ENCODE data around the gene ZNF407. TPM values are rescaled to one million over a fixed set of nuclear protein-coding genes. Genes with fewer than 3 reads are reported as not detected.

ZNF407 gene
- total RNA-seq, 1 donor from 2014 or later: 13.5 TPM

DNA sequence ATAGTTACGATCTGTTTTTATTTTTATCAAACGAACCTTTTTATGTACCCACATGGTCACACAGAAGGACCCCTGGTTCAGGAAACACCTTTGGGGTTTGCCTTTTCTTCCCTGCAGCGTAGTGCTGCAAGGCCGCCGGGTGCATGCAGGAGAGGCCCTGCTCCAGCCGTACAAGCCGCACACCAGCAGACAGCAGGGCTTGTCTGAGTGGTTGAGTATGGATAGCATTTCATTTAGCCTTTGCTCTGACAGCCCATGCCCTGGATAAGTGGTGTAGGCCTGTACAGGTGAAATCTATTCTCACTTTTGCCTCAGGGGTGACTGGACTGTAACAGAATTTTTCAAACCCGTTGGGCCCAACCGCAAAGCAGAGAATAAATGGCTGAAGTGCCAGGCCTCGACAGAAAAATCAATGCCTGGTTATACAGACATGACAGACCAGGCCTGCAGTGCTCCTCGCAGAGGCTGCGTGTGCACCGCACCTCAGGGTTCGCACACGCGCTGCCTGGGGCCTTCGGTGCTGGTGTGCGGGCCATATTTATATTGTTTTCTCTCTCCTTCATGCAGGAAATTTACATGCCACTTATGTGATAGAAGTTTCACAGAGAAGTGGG, 279.1 kb downstream of the ZNF407 start:
- no peak for DNase-seq (ENCODE audit: low read depth, low spot score)

DNA sequence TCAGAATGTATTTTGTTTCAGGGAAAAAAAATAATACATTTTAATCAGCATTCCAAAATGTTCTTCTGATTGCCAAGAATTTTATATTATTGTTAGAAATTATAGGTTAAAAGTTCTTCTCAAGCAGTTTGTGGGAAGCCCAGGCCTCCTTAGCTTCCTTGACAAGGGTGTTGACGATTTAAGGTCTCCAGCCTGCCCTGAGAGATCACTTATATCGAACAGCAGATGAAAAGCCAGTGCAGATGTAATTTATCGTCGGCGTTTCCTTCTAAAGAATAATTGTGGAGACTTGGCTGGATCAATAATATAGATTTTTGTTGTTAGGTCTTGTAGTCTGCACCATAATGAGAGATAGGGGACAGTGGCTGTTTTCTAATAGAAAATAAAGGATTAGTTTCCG, 280.6 kb downstream of the ZNF407 start:
- no peak for DNase-seq (ENCODE audit: low read depth, low spot score)

DNA sequence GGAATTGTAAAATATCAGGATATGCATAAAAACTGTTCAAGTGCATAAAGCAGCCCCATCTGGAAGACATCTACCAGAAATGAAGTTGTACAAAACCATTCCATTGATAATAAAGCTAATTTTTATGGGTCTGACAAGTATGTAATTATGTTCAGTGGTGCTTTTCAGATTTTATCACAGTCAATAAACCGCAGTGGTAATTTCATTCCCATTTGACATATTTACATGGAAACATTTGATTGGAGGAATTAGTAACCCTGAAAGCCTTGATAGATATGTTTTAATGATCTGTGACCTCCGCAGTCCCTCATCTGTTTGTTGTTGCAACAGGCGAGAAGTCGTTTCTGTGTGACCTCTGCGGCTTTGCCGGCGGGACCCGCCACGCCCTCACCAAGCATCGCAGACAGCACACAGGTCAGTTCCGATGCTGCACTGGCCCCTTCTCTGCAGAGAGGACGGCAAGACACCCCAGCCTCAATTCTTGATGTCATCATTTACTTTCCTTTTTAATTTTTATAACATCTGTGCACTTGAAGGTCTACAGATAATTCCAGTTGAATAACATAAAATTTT, 283.1 kb downstream of the ZNF407 start:
- no peak for DNase-seq (ENCODE audit: low read depth, low spot score)

DNA sequence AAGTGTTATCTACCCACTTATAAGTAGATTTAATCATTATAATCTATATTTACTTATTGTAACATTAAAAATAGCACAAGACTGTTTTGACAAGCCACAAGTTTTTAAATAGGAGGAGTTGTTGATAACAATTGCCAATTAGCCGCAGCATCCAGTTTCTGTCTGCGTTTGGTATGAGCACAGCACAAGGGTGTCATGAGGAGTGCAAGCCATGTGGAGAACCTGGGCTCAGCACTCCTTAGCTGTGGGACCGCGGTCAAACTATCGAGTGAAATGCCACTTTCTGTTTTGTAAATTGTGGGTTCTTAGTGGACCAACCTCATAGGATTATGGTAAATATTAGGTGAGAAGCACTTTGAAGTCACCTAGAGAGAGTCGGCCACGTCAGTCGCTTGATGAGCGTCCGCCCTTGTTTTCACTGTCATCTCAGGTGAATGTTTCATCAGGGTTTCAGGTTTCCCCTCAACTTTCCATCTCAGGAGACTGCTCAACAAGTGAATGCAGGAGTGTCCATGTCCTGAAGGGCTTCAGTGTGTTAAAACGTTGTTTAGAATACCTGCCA, 294.5 kb downstream of the ZNF407 start:
- no peak for DNase-seq (ENCODE audit: low read depth, low spot score)

DNA sequence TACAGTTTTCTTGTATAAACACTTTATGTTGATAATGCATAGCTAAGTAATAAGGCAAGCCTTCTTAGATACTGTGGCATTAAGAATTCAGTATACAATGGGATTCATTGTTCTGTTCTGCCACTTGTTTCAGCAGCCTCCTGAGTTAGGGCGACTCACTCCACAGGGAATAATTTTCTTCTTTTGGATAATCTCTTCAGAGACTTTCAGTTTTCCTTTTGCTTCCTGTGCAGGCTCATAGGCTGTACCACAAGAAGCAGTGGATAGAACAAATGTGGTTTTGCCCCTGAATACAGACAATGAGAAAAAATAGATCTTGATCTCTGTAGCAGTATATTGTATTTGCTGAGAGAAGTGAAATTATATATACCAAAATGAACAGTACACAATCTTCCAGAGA, 298.0 kb downstream of the ZNF407 start:
- DNase-seq (ENCODE audit: low read depth, low spot score): no peak

DNA sequence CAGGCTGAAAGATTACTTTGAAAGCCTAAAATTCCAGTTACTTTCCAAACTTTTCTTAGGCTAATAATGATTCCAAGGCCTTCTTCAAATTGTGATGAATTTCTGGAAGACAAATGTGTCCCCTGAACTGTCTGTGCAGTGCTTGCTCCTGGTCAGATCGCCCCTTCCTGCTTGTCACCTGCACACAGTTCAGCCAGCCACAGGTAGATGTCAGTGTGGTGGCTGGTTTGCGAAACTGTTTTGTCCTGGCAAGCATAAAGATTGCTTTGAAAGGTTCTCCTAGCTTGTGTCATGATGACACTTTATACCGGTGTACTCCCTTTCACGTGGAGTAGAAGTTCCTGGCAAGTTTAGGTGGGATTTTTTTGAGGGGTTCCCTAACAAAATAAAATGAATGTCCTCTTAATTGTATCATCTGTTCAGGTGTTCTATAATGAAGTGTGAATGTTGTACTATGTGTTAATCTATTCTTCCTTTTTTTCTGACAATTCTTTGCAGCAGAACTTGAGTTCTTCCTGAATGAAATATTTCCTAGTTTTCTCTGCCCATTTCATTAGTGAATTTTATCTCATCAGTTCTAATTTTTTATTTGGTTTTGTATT, 298.8 kb downstream of the ZNF407 start:
- no peak for DNase-seq (ENCODE audit: low read depth, low spot score)

DNA sequence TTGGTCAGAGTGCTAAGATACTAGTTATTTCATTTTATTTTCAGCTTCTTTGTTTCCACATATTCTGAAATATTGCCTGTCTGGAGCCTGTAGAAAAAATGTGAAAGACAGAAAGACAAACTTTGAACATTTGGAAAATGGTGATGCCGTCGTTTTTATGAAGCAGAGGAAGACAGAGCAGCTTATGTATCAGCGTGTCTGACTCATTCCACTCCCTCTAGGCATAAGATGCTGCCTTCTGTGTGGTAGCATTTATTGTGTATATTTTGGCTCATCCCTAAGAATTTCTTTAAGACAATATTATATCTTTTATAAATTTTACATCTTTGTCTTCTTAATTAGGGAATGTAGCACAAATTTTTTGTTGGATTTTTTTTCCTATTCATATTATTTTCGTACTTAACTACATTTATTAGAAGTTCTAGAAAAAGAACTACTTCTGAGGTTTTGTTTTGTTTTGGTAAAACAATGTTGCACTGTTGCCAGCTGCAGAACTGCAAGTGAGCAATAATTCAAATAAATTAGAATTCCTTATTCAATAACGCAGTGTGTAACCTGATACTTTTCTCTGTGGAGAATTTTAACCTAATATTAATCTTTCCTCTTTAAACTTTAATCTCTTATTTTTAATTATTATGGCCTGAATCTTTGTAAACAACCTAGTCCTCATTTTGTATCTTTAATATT, 300.4 kb downstream of the ZNF407 start:
- DNase-seq (ENCODE audit: low read depth, low spot score): no peak

DNA sequence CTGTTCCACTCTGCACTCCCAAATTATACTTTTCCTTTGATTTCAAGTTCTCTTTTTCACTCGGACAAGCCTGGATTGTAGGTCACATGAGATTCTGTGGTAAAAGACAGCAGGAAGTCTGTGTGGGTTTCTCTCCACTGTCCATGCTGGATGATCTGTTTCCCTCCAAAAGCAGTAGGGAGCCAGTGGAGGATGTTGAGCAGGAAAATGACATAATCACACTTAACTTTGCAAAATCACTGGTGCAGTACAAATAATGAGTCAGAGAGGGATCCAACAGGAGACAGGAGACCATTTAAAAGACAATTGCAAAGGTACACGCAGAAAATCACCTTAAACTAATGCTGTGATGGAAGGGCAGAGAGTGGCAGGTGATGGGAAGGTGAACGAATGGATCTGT, 301.3 kb downstream of the ZNF407 start:
- no peak for DNase-seq (ENCODE audit: low read depth, low spot score)

DNA sequence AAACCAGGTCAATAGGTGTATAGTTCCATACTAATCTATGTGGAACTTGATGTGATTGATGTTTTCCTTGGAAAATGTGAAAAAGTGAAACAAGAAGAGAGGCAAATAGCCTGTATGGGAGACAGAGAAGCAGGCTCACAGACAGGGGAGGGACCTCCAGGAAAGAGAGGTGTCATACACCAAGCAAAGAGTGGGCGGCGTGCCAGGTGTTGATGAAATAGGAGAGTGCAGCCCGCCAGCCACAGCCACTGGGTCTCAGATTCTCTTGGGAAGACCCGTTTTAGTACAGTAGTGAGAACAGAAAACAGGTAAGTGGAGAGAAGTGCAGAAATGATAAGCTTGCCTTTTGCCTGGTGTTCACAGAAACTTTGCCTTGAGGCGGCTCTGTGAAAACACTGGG, 301.9 kb downstream of the ZNF407 start:
- no peak for DNase-seq (ENCODE audit: low read depth, low spot score)

DNA sequence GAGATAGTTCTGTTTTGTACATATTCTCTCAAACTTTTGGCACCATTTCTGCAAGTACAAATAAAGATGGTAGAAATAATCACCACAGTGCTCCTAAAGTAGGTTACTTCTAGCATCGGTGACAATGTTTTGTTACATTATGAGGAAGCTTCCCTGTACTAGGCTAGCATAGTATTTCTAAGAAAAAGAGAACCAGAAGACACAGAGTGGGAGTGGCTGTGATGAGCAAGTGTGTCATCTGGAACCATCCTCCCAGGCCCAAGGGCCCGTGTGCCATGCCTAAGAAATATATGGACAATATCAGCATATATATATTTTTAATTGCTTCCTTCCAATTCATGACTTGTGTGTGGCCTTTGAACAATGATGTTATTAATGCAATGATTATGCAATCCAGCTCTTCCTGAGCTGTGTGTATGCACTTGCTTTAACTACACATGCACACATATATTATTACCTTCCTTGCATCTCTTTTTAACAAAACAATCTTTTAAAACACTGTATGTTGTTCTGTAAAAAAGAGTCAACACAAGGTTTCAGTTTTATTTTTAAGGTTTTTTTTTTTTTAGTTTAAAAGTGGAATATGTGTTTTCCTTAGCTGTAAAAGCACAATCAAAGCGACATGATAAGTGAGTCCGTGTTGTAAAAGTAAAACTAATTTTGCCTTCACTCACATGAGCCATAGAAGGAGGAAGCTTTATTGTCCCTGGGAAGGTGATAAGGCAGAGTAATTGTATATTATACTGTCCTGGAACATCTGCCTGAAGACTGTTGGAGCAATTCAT, 303.9 kb downstream of the ZNF407 start:
- DNase-seq (ENCODE audit: low read depth, low spot score): no peak

DNA sequence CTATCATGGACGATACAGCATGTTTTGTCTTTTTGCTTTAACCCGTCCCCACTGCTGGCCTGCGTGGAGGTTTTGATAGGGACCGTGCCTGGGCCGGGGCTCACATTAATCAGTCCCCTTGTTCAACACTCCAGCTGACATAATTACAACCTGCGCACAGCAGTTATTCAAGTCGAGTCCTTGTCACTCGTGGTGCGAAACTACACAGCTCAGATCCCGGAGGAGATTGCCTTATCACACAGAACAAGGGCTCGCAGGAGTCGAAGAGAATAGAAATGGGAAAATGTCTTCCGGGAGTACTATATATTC, 304.4 kb downstream of the ZNF407 start:
- no peak for DNase-seq (ENCODE audit: low read depth, low spot score)

DNA sequence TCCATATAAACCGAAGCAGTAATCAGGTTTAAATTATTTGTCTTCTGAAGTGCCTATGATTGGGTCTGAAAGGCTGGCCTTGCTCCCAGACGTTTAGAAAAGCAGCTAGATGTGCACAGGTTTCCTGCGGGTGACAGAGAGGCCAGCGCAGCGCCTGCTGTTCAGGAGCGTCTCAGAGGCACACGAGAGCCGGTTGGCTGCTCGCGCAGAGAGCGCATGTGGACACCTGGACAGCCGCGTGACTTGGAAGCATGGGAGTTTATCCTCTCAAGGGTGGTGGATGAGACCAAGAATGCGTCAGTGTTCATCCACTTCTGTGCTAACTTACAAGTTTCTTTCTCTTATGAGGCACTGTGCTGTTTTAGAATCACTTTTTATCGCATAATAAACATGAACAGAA, 307.6 kb downstream of the ZNF407 start:
- no peak for DNase-seq (ENCODE audit: low read depth, low spot score)

DNA sequence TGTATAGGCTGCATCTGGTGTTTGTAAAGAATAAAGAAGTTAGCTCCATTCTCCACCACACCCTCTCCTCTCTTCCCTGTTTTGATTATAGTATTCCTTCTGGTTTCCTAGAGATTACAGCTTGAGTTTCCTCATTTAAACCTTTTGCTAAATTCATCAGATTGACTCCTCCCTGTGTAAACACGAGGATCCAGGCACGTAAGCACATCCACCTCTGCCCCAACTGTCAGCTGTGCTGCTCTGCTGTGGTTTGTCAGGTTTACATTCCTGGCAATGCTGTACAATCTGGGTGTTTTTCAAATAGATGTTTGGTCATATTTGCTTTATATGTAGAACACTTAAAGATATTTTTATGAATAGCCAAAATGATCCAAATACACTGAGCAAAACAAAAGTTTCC, 308.5 kb downstream of the ZNF407 start:
- DNase-seq (ENCODE audit: low read depth, low spot score): no peak

DNA sequence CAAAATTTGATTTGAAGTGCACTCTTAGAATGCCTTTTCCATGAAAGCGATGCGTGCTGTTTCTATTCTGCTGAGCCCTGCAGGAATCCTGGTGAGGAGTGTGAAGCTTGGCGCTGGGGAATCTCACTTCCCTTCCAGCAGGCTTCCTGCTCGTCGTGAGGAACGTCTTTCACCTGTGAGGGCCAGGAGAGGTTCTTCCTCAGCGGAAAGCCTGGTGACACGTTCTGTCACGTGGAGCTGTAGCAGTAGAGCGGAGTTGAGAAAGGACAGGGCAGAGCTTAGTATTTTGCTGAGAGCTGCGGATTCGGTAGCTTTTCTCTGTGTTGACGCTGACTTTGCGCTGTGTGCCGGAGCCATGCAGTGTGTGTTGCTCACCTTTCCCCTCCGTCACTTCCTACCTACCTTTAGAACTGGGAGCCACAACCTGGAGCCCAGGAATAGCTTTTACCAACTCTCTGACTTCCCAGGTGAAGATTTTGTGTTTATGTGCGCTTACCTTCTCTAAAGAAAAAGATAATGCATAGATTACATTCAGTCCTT, 316.5 kb downstream of the ZNF407 start:
- DNase-seq (ENCODE audit: low read depth, low spot score): no peak

DNA sequence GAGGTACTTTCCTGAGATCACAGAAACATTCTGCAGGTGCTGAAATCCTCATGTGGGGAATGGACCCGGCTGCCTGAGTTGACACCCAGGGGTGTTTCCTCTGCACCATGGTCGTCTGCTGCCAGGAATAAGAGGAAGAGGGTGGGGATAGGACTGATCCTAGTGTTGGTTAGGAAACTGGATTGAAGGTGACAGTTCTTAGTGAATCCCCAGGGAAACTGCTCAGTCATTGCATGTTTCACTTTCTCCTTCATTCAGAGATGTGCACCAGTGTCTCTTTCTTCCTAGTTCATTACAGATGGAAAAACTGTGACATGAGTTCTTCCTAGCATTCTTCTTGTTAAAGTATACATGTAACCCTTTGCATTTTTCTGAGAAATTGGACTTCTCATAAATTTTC, 317.0 kb downstream of the ZNF407 start:
- DNase-seq (ENCODE audit: low read depth, low spot score): no peak

DNA sequence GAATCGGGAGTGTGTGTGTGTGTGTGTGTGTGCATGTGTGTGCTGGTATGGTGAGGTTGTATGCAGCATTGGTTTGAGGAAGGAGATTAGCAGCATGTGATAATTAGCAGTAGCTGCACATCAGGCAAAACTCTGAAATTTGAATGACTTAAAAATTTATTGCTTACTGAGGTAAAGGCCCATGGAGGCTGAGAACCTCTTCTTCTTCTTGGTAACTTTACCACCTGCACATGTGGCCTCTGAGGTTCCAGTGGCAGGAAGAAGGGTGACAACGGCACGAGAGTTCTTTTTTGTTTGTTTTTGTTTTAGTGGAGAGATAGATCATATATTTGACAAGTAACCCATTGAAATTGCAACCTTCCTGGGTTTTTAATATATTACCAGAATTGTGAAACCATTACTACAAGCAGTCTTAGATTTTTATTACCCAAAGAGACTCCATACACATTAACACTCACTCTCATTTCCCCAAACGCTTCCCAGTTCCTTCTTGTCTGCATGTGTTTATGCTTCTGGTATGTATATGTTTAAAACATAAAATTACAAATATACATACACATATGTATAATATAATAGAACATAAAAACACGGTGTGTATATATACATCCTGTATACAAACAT, 319.2 kb downstream of the ZNF407 start:
- no peak for DNase-seq (ENCODE audit: low read depth, low spot score)

DNA sequence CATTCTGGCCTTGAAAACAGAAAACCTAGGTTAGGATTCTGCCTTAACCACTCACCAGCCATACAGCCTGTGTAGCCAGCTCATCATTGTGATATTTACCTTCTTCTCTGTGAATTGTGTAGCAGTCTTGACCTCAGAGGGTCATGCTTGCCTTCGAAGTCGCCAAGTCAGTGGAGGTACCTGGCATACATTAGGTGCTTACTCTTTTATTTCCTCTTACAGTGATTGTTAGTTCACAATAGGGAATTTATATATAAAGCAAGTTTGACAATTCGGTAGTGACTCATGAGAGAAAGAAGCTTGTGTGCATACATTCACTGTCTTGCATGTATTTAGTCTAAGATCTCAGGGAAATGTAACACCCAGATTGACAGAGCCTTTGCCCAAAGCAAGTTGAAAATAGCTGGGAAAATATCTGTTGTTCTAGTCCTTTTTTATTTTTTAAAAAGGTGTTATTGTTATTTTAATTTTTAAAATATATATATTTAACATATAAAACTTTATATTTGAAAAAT, 320.7 kb downstream of the ZNF407 start:
- DNase-seq (ENCODE audit: low read depth, low spot score): no peak

DNA sequence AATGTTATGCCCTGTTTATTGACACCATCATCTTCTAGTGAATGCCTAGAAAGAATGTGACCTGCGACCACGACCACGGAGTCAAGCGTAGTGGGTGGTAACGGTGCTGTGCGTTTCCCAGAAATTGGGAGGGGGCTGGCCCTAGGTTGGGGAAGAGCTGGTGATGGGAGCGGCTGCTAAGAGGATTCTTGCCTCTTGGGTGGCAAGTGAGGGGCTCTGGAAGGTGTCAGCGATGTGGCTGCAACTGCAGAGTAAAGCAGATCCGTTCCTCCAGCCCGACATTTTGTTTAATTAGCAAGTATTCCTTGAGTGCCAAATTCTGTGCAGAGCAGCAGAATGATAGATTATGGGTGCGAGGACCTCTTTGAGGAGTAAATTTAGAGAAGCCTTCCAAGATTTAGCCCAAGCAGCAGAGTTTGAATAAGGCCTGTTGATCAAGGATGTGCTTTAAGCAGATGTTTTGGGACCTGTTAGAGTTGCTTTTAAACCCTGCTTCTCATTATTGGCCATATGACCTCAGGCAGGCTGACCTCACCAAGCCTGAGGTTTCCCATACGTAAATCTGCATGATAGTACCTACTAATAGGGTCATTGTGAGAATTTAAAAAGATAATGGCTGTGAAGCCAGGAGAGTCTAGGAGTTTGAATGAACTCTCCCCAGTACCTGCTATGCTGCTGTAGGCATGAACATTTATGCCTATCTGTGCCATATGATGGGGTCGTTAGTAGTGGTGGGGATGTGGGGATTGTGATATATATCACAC, 323.6 kb downstream of the ZNF407 start:
- DNase-seq (ENCODE audit: low read depth, low spot score): no peak

DNA sequence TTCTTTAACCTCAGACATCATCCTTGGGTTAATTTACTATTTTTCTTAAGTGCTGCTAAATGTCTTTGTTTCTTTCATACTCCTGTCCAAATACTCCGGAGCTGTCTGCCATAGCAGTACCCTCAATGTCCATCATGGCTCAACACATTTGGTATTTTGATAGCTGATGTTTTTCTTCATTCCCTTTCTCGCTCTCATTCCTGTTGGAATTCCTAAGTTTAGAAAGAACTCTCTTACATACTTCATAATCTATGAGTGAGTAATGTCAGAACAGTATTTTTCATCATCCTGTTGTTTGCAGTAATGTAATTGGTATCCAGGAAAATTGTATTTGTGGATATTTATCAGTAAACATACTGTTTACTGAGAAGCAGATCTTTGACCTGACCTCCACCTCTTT, 328.4 kb downstream of the ZNF407 start:
- no peak for DNase-seq (ENCODE audit: low read depth, low spot score)

Measured in pulmonary artery endothelial cell (primary cell).